GM23338 (cell line): Measurements from ENCODE around the gene DTNA. TPM values are rescaled to one million over a fixed set of nuclear protein-coding genes. Genes with fewer than 3 reads are reported as not detected.

ENCODE experiments used
- ATAC-seq: fragments of 200-7000 bp; cut with Tn5 transposase; 3 replicates; pipeline ENCODE4 v1.9.1; 2020
- DNase-seq: peaks from one replicate; pipeline ENCODE4 v3.0.0-alpha.2; 2015; ENCODE audit warnings: low spot score
- H2AFZ ChIP-seq: fragments of 200-600 bp; sonication (generic); 2 replicates; pipeline ENCODE4 v1.8.0; 2016; ENCODE audit warnings: antibody characterized with exemption, mild to moderate bottlenecking, moderate library complexity
- H3F3A ChIP-seq: fragments of 200-600 bp; sonication (generic); replicated peaks from 2 replicates; pipeline ENCODE4 v1.8.0; 2017; ENCODE audit warnings: antibody characterized with exemption, mixed run types, low read depth
- H3K27ac ChIP-seq: fragments of 200-600 bp; sonication (generic); 2 replicates; pipeline ENCODE4 v1.6.1; 2016; ENCODE audit warnings: low read depth
- H3K27me3 ChIP-seq: fragments of 200-600 bp; sonication (generic); 2 replicates; pipeline ENCODE4 v1.8.0; 2016; ENCODE audit warnings: mild to moderate bottlenecking, mixed run types, moderate library complexity; ENCODE audit not compliant: insufficient read depth
- H3K36me3 ChIP-seq: fragments of 200-600 bp; sonication (generic); 2 replicates; pipeline ENCODE4 v1.8.0; 2016; ENCODE audit warnings: mild to moderate bottlenecking; ENCODE audit not compliant: insufficient read depth
- H3K4me1 ChIP-seq: fragments of 200-600 bp; sonication (generic); 2 replicates; pipeline ENCODE4 v1.8.0; 2016; ENCODE audit warnings: mild to moderate bottlenecking, moderate library complexity; ENCODE audit not compliant: insufficient read depth
- H3K4me2 ChIP-seq: fragments of 200-600 bp; sonication (generic); 2 replicates; pipeline ENCODE4 v1.7.1; 2017; ENCODE audit warnings: mixed run types
- H3K4me3 ChIP-seq: fragments of 200-600 bp; sonication (generic); 2 replicates; pipeline ENCODE4 v1.6.1; 2016; ENCODE audit warnings: mixed run types
- H3K79me2 ChIP-seq: fragments of 200-600 bp; sonication (generic); replicated peaks from 2 replicates; pipeline ENCODE4 v1.8.0; 2017; ENCODE audit warnings: mild to moderate bottlenecking; ENCODE audit not compliant: insufficient read depth
- H3K9me2 ChIP-seq: fragments of 200-600 bp; sonication (generic); 2 replicates; pipeline ENCODE4 v1.8.0; 2017; ENCODE audit not compliant: insufficient read depth
- H4K20me1 ChIP-seq: fragments of 200-600 bp; sonication (generic); replicated peaks from 2 replicates; pipeline ENCODE4 v1.8.0; 2017; ENCODE audit warnings: mild to moderate bottlenecking; ENCODE audit not compliant: insufficient read depth
- H3K27ac Mint-ChIP-seq: 2 replicates; pipeline ENCODE4 v1.8.0; 2020; ENCODE audit warnings: inconsistent platforms, mild to moderate bottlenecking, moderate library complexity, mixed read lengths
- H3K27me3 Mint-ChIP-seq: 3 replicates; pipeline ENCODE4 v1.8.0; 2022; ENCODE audit warnings: low read depth, mild to moderate bottlenecking, moderate library complexity, mixed read lengths, inconsistent platforms; ENCODE audit not compliant: insufficient read depth, poor library complexity
- H3K36me3 Mint-ChIP-seq: 3 replicates; pipeline ENCODE4 v1.8.0; 2021; ENCODE audit warnings: low read depth, mild to moderate bottlenecking, inconsistent platforms, moderate library complexity, mixed read lengths
- H3K4me1 Mint-ChIP-seq: 3 replicates; pipeline ENCODE4 v1.8.0; 2020; ENCODE audit warnings: mild to moderate bottlenecking, inconsistent platforms, mixed read lengths
- H3K4me3 Mint-ChIP-seq: 3 replicates; pipeline ENCODE4 v1.8.0; 2021; ENCODE audit warnings: moderate library complexity, mild to moderate bottlenecking, inconsistent platforms, mixed read lengths
- H3K9me3 Mint-ChIP-seq: 3 replicates; pipeline ENCODE4 v1.8.0; 2020; ENCODE audit warnings: moderate library complexity, mild to moderate bottlenecking, inconsistent platforms, mixed read lengths
- CREB1 ChIP-seq: fragments of 250-450 bp; sonication (Bioruptor Pico); IDR thresholded peaks from 2 replicates; pipeline ENCODE4 v1.5.0; 2020; ENCODE audit warnings: low read depth, mild to moderate bottlenecking, moderate library complexity
- EZH2 ChIP-seq: fragments of 200-600 bp; sonication (generic); IDR thresholded peaks from one replicate; pipeline ENCODE4 v1.8.0; 2017; ENCODE audit warnings: antibody characterized with exemption, mild to moderate bottlenecking, low read depth; ENCODE audit not compliant: unreplicated experiment
- EZH2phosphoT487 ChIP-seq: fragments of 200-600 bp; sonication (generic); IDR thresholded peaks from one replicate; pipeline ENCODE4 v1.8.1; 2018; ENCODE audit warnings: antibody characterized with exemption; ENCODE audit not compliant: unreplicated experiment
- JUNB ChIP-seq: IDR thresholded peaks from one replicate; pipeline ENCODE4 v1.6.1; 2016; ENCODE audit warnings: antibody characterized with exemption; ENCODE audit not compliant: unreplicated experiment
- NANOG ChIP-seq: IDR thresholded peaks from 2 replicates; pipeline ENCODE4 v1.6.1; 2016; ENCODE audit warnings: antibody characterized with exemption, borderline replicate concordance
- POLR2AphosphoS5 ChIP-seq: IDR thresholded peaks from 2 replicates; pipeline ENCODE4 v1.6.1; 2016; ENCODE audit warnings: antibody characterized with exemption, low read depth
- STAT1 ChIP-seq: IDR thresholded peaks from one replicate; pipeline ENCODE4 v1.6.1; 2016; ENCODE audit warnings: antibody characterized with exemption; ENCODE audit not compliant: unreplicated experiment
- ZNF114 ChIP-seq: fragments of 250-450 bp; sonication (Bioruptor Pico); IDR thresholded peaks from 2 replicates; pipeline ENCODE4 v1.5.0; 2020; ENCODE audit warnings: mild to moderate bottlenecking, moderate library complexity
- ZNF331 ChIP-seq: fragments of 250-450 bp; sonication (Bioruptor Pico); IDR thresholded peaks from 2 replicates; pipeline ENCODE4 v1.5.0; 2020; ENCODE audit warnings: low read depth, mild to moderate bottlenecking, moderate library complexity
- polyA plus RNA-seq: library from polyadenylated mRNA; unstranded; fragments of >200 nt; fragmentation: Nextera tagmentation; extraction: Ambion mirVana; gene quantifications from 2 replicates; pipeline ENCODE4 v1.2.1, GENCODE V29; 2016
- total RNA-seq: library from RNA; depleted of rRNA; stranded (reverse); fragments of >200 nt; shearing (Covaris generic); gene quantifications from 2 replicates; pipeline ENCODE4 v1.2.3, GENCODE V29; 2014
- TF ChIP-seq, protein P1 (sequence below), 2 experiments: fragments of 200-600 bp in 1 of 2; sonication (generic) in 1 of 2; conservative IDR thresholded peaks; 2 replicates each; pipeline versions ENCODE4 v1.5.1 to v1.6.1; 2016 to 2017; ENCODE audit warnings: antibody characterized with exemption in 2 of 2, low read depth in 2 of 2, mild to moderate bottlenecking in 2 of 2, moderate library complexity in 1 of 2
- TF ChIP-seq, protein P2 (sequence below): IDR thresholded peaks from one replicate; pipeline ENCODE4 v1.6.1; 2018; ENCODE audit warnings: antibody characterized with exemption; ENCODE audit not compliant: unreplicated experiment

Gene DTNA
- total and polyA plus RNA-seq, 2 experiments from 2014 or later: 11.5 to 25.1 TPM

DNA sequence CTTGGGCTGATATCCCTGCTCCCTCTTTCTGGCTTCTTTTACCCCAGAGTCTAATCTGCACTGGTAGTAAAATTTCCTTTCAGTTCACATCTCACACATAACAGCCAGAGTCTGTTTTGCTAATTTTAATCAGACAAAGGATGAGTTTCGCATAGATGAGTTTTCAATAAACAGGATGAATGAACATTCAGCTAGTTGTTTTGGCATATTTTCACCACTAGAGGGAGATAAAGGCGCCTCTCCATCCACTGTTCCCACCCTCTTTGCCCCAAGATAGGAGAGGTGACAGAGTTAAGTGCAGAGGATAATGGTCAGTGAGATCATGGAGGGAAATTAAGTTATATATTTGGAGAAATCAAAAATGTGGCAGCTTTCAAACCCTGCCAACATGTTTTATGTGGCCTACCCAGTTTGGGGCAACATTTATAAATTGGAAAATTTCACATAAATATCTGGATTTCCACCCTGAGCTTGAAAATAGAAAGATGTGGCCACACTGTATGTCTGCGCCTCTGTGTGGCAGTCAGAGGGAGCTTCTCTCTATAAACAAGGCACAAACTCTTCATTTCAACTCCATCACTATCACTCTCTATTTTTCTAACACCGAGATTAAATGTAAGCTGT, 48.5 kb upstream of the DTNA start:
- peaks cover 4% of the 10 kb centered on the region for H3K27me3 Mint-ChIP-seq
- no peak overlapping the region for H2AFZ ChIP-seq
- peaks cover 35% of the 10 kb centered on the region for H3K4me1 ChIP-seq
- DNase-seq: peak; percentile 87
- no peak overlapping the region for H3K4me3 ChIP-seq
- H3F3A ChIP-seq: no peaks in the 10 kb centered on the region; the same call in 1 of the 2 replicates
- H3K36me3 ChIP-seq: no peaks in the 10 kb centered on the region
- peak; percentile 69 for ATAC-seq
- 0 out of 2 replicates have a peak overlapping the region, but pooled peaks have one; percentile 28 for H3K4me2 ChIP-seq
- TF ChIP-seq, protein P1, sequence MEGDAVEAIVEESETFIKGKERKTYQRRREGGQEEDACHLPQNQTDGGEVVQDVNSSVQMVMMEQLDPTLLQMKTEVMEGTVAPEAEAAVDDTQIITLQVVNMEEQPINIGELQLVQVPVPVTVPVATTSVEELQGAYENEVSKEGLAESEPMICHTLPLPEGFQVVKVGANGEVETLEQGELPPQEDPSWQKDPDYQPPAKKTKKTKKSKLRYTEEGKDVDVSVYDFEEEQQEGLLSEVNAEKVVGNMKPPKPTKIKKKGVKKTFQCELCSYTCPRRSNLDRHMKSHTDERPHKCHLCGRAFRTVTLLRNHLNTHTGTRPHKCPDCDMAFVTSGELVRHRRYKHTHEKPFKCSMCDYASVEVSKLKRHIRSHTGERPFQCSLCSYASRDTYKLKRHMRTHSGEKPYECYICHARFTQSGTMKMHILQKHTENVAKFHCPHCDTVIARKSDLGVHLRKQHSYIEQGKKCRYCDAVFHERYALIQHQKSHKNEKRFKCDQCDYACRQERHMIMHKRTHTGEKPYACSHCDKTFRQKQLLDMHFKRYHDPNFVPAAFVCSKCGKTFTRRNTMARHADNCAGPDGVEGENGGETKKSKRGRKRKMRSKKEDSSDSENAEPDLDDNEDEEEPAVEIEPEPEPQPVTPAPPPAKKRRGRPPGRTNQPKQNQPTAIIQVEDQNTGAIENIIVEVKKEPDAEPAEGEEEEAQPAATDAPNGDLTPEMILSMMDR (conservative IDR thresholded peaks at IDR 0.05; ENCODE audit: low read depth in 2 of 2): peak; percentile 80 to 99
- no peak for TF ChIP-seq POLR2AphosphoS5
- no peak for TF ChIP-seq ZNF331 (CRISPR knock-in tag)
- TF ChIP-seq JUNB: no peak
- H3K36me3 Mint-ChIP-seq: no peaks in the 10 kb centered on the region; the same call in 2 of the 3 replicates
- H3K27me3 ChIP-seq: no peaks in the 10 kb centered on the region
- H3K4me1 Mint-ChIP-seq: peaks cover 44% of the 10 kb centered on the region
- H3K27ac Mint-ChIP-seq: peak overlapping the region; percentile 98
- H3K9me3 Mint-ChIP-seq: peaks cover 2% of the 10 kb centered on the region; the same call in 1 of the 3 replicates
- H4K20me1 ChIP-seq: no peaks in the 10 kb centered on the region
- no peak overlapping the region for H3K4me3 Mint-ChIP-seq
- no peaks in the 10 kb centered on the region for H3K79me2 ChIP-seq
- no peaks in the 10 kb centered on the region; the same call in 1 of the 2 replicates for H3K9me2 ChIP-seq
- H3K27ac ChIP-seq: peak overlapping the region; percentile 97

DNA sequence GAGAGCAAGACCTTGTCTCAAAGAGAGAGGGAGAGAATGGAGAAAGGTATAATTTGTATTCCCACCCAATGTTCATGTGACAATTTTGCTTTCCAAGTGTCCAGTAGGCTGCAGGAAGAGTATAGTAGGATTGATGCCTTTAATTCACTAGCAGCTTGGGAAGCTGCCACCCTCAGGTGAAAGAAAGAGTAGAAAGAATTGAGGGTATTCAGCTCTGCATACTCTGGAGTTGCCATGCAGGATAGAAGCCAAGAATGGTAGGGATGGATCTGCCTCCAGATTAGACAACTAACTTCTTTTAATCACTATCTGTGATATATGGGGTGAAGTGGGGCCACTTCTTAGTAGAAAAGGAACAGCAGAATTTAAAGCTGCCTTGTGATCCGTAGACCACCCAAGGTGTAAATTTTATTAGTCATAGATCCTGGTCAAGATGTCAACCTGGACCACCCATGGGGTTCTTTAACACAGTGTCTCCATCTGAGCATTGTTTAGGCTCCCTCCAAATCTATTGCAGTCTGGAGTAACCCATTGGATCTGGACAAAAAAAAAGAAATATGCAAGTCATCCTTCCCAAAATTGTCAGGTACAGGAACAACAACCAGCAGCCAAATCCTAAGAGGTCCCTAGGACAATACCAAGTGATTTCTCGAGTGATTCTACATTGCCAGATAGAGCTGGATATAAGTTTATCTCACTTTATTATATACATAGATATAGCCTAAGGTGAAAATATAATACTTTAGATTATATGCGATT, 33.1 kb upstream of the DTNA start:
- peaks cover 1% of the 10 kb centered on the region; the same call in 1 of the 3 replicates for H3K9me3 Mint-ChIP-seq
- no peak overlapping the region for H2AFZ ChIP-seq
- no peak overlapping the region for H3K4me2 ChIP-seq
- H3K4me3 ChIP-seq: no peak overlapping the region
- H3K36me3 Mint-ChIP-seq: peaks cover 1% of the 10 kb centered on the region; the same call in 2 of the 3 replicates
- no peak overlapping the region for H3K4me3 Mint-ChIP-seq
- no peaks in the 10 kb centered on the region for H3K4me1 ChIP-seq
- H3K9me2 ChIP-seq: no peaks in the 10 kb centered on the region; the same call in 1 of the 2 replicates
- no peaks in the 10 kb centered on the region for H3K36me3 ChIP-seq
- no peak for DNase-seq
- H3F3A ChIP-seq: no peaks in the 10 kb centered on the region
- no peaks in the 10 kb centered on the region for H3K27me3 Mint-ChIP-seq
- H3K79me2 ChIP-seq: no peaks in the 10 kb centered on the region
- peaks cover 2% of the 10 kb centered on the region; the same call in 1 of the 3 replicates for H3K4me1 Mint-ChIP-seq
- H4K20me1 ChIP-seq: no peaks in the 10 kb centered on the region
- ATAC-seq: no peak
- H3K27ac ChIP-seq: no peak overlapping the region
- peak overlapping the region; percentile 51; the same call in 1 of the 2 replicates for H3K27ac Mint-ChIP-seq
- no peaks in the 10 kb centered on the region for H3K27me3 ChIP-seq
- no peak for TF ChIP-seq ZNF114 (CRISPR knock-in tag)
- TF ChIP-seq POLR2AphosphoS5: no peak
- TF ChIP-seq, protein P2, sequence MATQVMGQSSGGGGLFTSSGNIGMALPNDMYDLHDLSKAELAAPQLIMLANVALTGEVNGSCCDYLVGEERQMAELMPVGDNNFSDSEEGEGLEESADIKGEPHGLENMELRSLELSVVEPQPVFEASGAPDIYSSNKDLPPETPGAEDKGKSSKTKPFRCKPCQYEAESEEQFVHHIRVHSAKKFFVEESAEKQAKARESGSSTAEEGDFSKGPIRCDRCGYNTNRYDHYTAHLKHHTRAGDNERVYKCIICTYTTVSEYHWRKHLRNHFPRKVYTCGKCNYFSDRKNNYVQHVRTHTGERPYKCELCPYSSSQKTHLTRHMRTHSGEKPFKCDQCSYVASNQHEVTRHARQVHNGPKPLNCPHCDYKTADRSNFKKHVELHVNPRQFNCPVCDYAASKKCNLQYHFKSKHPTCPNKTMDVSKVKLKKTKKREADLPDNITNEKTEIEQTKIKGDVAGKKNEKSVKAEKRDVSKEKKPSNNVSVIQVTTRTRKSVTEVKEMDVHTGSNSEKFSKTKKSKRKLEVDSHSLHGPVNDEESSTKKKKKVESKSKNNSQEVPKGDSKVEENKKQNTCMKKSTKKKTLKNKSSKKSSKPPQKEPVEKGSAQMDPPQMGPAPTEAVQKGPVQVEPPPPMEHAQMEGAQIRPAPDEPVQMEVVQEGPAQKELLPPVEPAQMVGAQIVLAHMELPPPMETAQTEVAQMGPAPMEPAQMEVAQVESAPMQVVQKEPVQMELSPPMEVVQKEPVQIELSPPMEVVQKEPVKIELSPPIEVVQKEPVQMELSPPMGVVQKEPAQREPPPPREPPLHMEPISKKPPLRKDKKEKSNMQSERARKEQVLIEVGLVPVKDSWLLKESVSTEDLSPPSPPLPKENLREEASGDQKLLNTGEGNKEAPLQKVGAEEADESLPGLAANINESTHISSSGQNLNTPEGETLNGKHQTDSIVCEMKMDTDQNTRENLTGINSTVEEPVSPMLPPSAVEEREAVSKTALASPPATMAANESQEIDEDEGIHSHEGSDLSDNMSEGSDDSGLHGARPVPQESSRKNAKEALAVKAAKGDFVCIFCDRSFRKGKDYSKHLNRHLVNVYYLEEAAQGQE: no peak
- no peak for TF ChIP-seq EZH2phosphoT487
- TF ChIP-seq EZH2: no peak
- TF ChIP-seq CREB1: no peak
- TF ChIP-seq STAT1: no peak
- no peak for TF ChIP-seq NANOG
- TF ChIP-seq, protein P1 (conservative IDR thresholded peaks at IDR 0.05; ENCODE audit: low read depth in 2 of 2): no peak
- TF ChIP-seq ZNF331 (CRISPR knock-in tag): no peak
